ENCODE measurements around the gene FGF12.
"Not testable (repeated sequence)": the region's sequence is repeated elsewhere in the genome, so short reads cannot be mapped to it uniquely, and the experiment has no call there.

The FGF12 gene

GRCh38 chr3:192577811-192578210, 149.5 kb downstream of the FGF12 start:
- DNase-seq (ENCODE audit: low read depth), result no peak

GRCh38 chr3:192577271-192577670, 150.1 kb downstream of the FGF12 start:
- DNase-seq (ENCODE audit: low read depth), result no peak

GRCh38 chr3:192576704-192577103, 150.6 kb downstream of the FGF12 start:
- not testable (repeated sequence) for DNase-seq (ENCODE audit: low read depth)

GRCh38 chr3:192575879-192576506, 151.3 kb downstream of the FGF12 start:
- no peak for DNase-seq (ENCODE audit: low read depth)

- DNase-seq (ENCODE audit: low read depth), result no peak
These were observed 154.1 kb downstream of the FGF12 start for GRCh38 chr3:192573240-192573639.

- DNase-seq (ENCODE audit: low read depth), result no peak
These were observed 156.2 kb downstream of the FGF12 start for GRCh38 chr3:192570821-192571791.

- no peak for DNase-seq (ENCODE audit: low read depth)
These were observed 157.0 kb downstream of the FGF12 start for GRCh38 chr3:192570315-192570714.

- peak; percentile 18 for DNase-seq (ENCODE audit: low read depth)
These were observed 160.5 kb downstream of the FGF12 start for GRCh38 chr3:192566706-192567290.

GRCh38 chr3:192564611-192565010, 162.7 kb downstream of the FGF12 start:
- DNase-seq (ENCODE audit: low read depth), result no peak

GRCh38 chr3:192563417-192563816, 163.9 kb downstream of the FGF12 start:
- no peak for DNase-seq (ENCODE audit: low read depth)

GRCh38 chr3:192553707-192554106, 173.6 kb downstream of the FGF12 start:
- no peak for DNase-seq (ENCODE audit: low read depth)

- DNase-seq (ENCODE audit: low read depth), result no peak
These were observed 177.0 kb downstream of the FGF12 start for GRCh38 chr3:192550356-192550755.

- no peak for DNase-seq (ENCODE audit: low read depth)
These were observed 182.0 kb downstream of the FGF12 start for GRCh38 chr3:192545333-192545732.

GRCh38 chr3:192543163-192543562, 184.2 kb downstream of the FGF12 start:
- DNase-seq (ENCODE audit: low read depth), result no peak

- DNase-seq (ENCODE audit: low read depth), result no peak
These were observed 210.5 kb downstream of the FGF12 start for GRCh38 chr3:192516820-192517219.

GRCh38 chr3:192515664-192516045, 211.7 kb downstream of the FGF12 start:
- DNase-seq (ENCODE audit: low read depth), result no peak

GRCh38 chr3:192514754-192515663, 212.3 kb downstream of the FGF12 start:
- DNase-seq (ENCODE audit: low read depth), result no peak

GRCh38 chr3:192514081-192514753, 213.1 kb downstream of the FGF12 start:
- DNase-seq (ENCODE audit: low read depth), result no peak

- DNase-seq (ENCODE audit: low read depth), result no peak
These were observed 221.6 kb downstream of the FGF12 start for GRCh38 chr3:192505731-192506130.

GRCh38 chr3:192501401-192501800, 225.9 kb downstream of the FGF12 start:
- no peak for DNase-seq (ENCODE audit: low read depth)

GRCh38 chr3:192496905-192497587, 230.3 kb downstream of the FGF12 start:
- DNase-seq (ENCODE audit: low read depth), result no peak

All from stimulated activated CD4-positive, alpha-beta T cell treated with anti-CD3 and anti-CD28 coated beads, Interleukin-2, amount 100 ng/mL, for 4 hours (primary cell).